Mesenchymal stem cell (in vitro differentiated cells and primary cell): ENCODE data around the gene SFRP5.

ENCODE experiments used
- DNase-seq: peaks from one replicate; pipeline ENCODE4 v3.0.0-alpha.2; 2013
- H2AFZ ChIP-seq: one replicate; pipeline ENCODE4 v1.6.1; 2013; ENCODE audit warnings: low read depth, mild to moderate bottlenecking, control low read depth, inconsistent platforms, low read length, moderate library complexity
- H2AK5ac ChIP-seq: 2 replicates; pipeline ENCODE4 v1.6.1; 2013; ENCODE audit warnings: low read length, moderate library complexity, mild to moderate bottlenecking, inconsistent platforms; ENCODE audit not compliant: severe bottlenecking
- H2BK120ac ChIP-seq: one replicate; pipeline ENCODE4 v1.6.1; 2013; ENCODE audit warnings: low read depth, mild to moderate bottlenecking, inconsistent platforms, low read length, moderate library complexity
- H2BK12ac ChIP-seq, 2 experiments: one replicate each; pipeline ENCODE4 v1.6.1; 2013; ENCODE audit warnings: inconsistent platforms in 2 of 2, low read length in 2 of 2, mild to moderate bottlenecking in 2 of 2, moderate library complexity in 2 of 2, control low read depth in 1 of 2
- H2BK15ac ChIP-seq: one replicate; pipeline ENCODE4 v1.6.1; 2013; ENCODE audit warnings: mild to moderate bottlenecking, low read depth, inconsistent platforms; ENCODE audit not compliant: poor library complexity, severe bottlenecking
- H2BK5ac ChIP-seq: 2 replicates; pipeline ENCODE4 v1.6.1; 2013; ENCODE audit warnings: low read depth, mild to moderate bottlenecking, low read length, control low read depth, inconsistent platforms; ENCODE audit not compliant: poor library complexity, severe bottlenecking
- H3K14ac ChIP-seq, 2 experiments: one replicate each; pipeline ENCODE4 v1.6.1; 2013; ENCODE audit warnings: inconsistent platforms in 2 of 2, low read length in 2 of 2, control low read depth in 1 of 2, mild to moderate bottlenecking in 1 of 2, moderate library complexity in 1 of 2
- H3K18ac ChIP-seq, 2 experiments: one replicate each; pipeline ENCODE4 v1.6.1; 2013; ENCODE audit warnings: inconsistent platforms in 2 of 2, low read length in 2 of 2, control low read depth in 1 of 2, low read depth in 1 of 2, mild to moderate bottlenecking in 1 of 2
- H3K23ac ChIP-seq, 2 experiments: one replicate each; pipeline ENCODE4 v1.6.1; 2013; ENCODE audit warnings: inconsistent platforms in 2 of 2, low read length in 2 of 2, mild to moderate bottlenecking in 2 of 2, moderate library complexity in 2 of 2, control low read depth in 1 of 2
- H3K27ac ChIP-seq: 2 replicates; pipeline ENCODE4 v1.5.1; 2013; ENCODE audit warnings: mild to moderate bottlenecking, moderate library complexity, low read length, control low read depth, inconsistent platforms; ENCODE audit not compliant: poor library complexity, severe bottlenecking
- H3K27me3 ChIP-seq, 2 experiments: 2 replicates each; pipeline versions ENCODE4 v1.6.1 to v1.7.0; 2013; ENCODE audit warnings: low read length in 2 of 2, mild to moderate bottlenecking in 2 of 2, moderate library complexity in 2 of 2, control low read depth in 1 of 2, inconsistent platforms in 1 of 2; ENCODE audit not compliant: control insufficient read depth in 1 of 2, insufficient read depth in 1 of 2
- H3K36me3 ChIP-seq, 2 experiments: 2 replicates each; pipeline versions ENCODE4 v1.6.1 to v1.7.0; 2013; ENCODE audit warnings: low read length in 2 of 2, control low read depth in 1 of 2, inconsistent platforms in 1 of 2, low read depth in 1 of 2, mild to moderate bottlenecking in 1 of 2; ENCODE audit not compliant: insufficient read depth in 2 of 2, control insufficient read depth in 1 of 2
- H3K4ac ChIP-seq, 2 experiments: one replicate each; pipeline ENCODE4 v1.6.1; 2013; ENCODE audit warnings: inconsistent platforms in 2 of 2, low read length in 2 of 2, mild to moderate bottlenecking in 2 of 2, moderate library complexity in 2 of 2, control low read depth in 1 of 2, low read depth in 1 of 2
- H3K4me1 ChIP-seq: 2 replicates; pipeline ENCODE4 v1.6.1; 2013; ENCODE audit warnings: low read depth, low read length, control low read depth; ENCODE audit not compliant: control insufficient read depth, insufficient read depth
- H3K4me2 ChIP-seq: 2 replicates; pipeline ENCODE4 v1.6.1; 2013; ENCODE audit warnings: low read length, mild to moderate bottlenecking, inconsistent platforms; ENCODE audit not compliant: poor library complexity, severe bottlenecking
- H3K4me3 ChIP-seq, 2 experiments: 2 replicates each; pipeline versions ENCODE4 v1.5.1 to v1.7.0; 2013; ENCODE audit warnings: low read length in 2 of 2, mild to moderate bottlenecking in 2 of 2, control low read depth in 1 of 2, low read depth in 1 of 2; ENCODE audit not compliant: insufficient read depth in 1 of 2
- H3K79me1 ChIP-seq: replicated peaks from 2 replicates; pipeline ENCODE4 v1.6.1; 2013; ENCODE audit warnings: mild to moderate bottlenecking, control low read depth, low read length, inconsistent platforms; ENCODE audit not compliant: poor library complexity, severe bottlenecking
- H3K9ac ChIP-seq: 2 replicates; pipeline ENCODE4 v1.7.0; 2013; ENCODE audit warnings: mild to moderate bottlenecking, low read length, moderate library complexity
- H3K9me3 ChIP-seq: 2 replicates; pipeline ENCODE4 v1.7.0; 2013; ENCODE audit warnings: mild to moderate bottlenecking, low read length; ENCODE audit not compliant: control insufficient read depth
- H4K8ac ChIP-seq: one replicate; pipeline ENCODE4 v1.6.1; 2013; ENCODE audit warnings: inconsistent platforms, mild to moderate bottlenecking, low read length, moderate library complexity
- H4K91ac ChIP-seq: one replicate; pipeline ENCODE4 v1.6.1; 2013; ENCODE audit warnings: mild to moderate bottlenecking, low read length, inconsistent platforms
- WGBS: methylation state at CpG from one replicate; pipeline ENCODE4 v1.1.7; 2013; ENCODE audit warnings: mixed read lengths; 5-methylcytosine and 5-hydroxymethylcytosine counted together

Gene SFRP5

DNA sequence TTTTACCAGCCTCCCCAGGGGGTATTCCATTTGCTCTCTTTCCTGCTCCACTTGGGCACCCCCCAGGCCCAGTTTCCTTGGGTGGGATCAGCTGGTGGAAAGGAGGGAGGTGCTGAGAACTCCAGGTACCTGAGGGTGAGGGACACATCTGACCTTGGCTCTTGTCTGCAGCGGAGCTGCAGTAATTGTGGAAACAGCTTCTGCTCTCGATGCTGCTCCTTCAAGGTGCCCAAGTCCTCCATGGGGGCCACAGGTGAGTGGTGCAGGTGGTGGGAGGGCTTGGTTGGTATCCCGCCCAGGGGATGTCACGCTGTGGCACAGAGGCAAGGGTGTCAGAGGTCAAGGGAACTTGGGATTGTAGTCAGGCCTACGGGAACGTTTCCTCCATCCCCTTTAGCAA is 14.3 kb downstream of the SFRP5 start:
- Histone ChIP-seq H2AK5ac (no peak overlapping the region), H4K8ac (no peak overlapping the region), H3K79me1 (peaks cover 30% of the 10 kb centered on the region), H3K18ac (no peak overlapping the region), H3K4ac (no peak overlapping the region), H2BK12ac (no peak overlapping the region), H3K4me3 (no peak overlapping the region), H2BK120ac (no peak overlapping the region), H2AFZ (no peak overlapping the region), H2BK15ac (no peak overlapping the region), H3K27me3 (no peaks in the 10 kb centered on the region), H3K36me3 (peaks cover 85 to 86% of the 10 kb centered on the region in 2 experiments), H3K9me3 (no peaks in the 10 kb centered on the region), H4K91ac (no peak overlapping the region), H3K14ac (no peak overlapping the region), H3K4me1 (peaks cover 13% of the 10 kb centered on the region), H2BK5ac (no peak overlapping the region), H3K23ac (no peak overlapping the region), H3K4me2 (no peak overlapping the region), H3K27ac (no peak overlapping the region), H3K9ac (no peak overlapping the region)
- no peak for DNase-seq
- WGBS = 96% methylated on average over 4 of the region's 6 CpGs

DNA sequence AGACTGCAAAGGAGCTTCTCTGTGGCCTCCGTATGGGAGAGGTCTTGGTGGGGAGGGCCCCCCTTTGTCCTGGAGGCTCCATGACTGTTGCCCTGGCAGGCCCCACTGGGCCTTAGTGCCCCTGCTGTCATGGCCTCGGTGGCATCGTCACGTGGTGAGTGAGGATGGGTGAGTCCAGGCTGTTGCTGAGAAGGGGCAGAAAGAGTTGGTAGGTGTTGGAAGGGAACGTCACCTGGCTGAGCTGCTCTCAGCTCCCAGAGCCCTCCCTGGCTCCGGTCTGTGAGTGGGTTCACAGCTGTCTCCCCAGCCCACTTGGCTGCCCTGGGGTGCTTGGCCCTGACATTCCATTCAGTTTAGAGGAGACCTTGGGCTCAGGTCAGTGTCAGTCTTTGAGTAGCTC is 16.1 kb downstream of the SFRP5 start:
- Histone ChIP-seq H2AK5ac (no peak overlapping the region), H3K27me3 (no peaks in the 10 kb centered on the region)

DNA sequence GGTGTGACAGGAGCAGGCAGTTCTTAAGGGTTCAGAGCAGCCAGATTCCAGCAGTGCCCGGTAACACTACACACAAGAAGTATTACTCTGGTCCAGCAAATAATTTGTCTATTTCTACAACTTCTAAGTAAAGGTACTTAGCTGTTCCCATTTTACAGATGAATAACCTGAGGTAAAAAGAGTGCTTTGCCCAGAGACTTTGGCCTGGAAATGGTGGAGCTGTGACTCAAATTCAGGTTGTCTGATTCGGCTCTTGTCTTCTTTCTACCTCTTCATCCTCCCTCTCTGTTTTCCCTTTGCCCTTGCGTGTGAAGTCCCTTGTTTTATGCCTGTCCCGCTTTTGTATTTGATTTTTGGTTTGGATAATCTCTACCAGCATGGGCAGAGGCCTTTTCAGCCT is 17.1 kb downstream of the SFRP5 start:
- no peak for DNase-seq
- no peak overlapping the region for H3K23ac ChIP-seq

More for the DNA sequence above, 16.1 kb downstream of the SFRP5 start:
- no peak for DNase-seq
- H4K91ac ChIP-seq = no peak overlapping the region
- no peak overlapping the region for H2BK5ac ChIP-seq
- no peak overlapping the region for H3K4ac ChIP-seq
- H2BK120ac ChIP-seq = no peak overlapping the region
- no peak overlapping the region for H3K9ac ChIP-seq
- H3K4me2 ChIP-seq = no peak overlapping the region
- no peak overlapping the region for H2BK15ac ChIP-seq
- no peaks in the 10 kb centered on the region for H3K9me3 ChIP-seq
- H3K14ac ChIP-seq = no peak overlapping the region
- 97% methylated on average over 6 of the region's 6 CpGs for WGBS
- H4K8ac ChIP-seq = no peak overlapping the region
- H3K4me1 ChIP-seq = peaks cover 4% of the 10 kb centered on the region
- H2BK12ac ChIP-seq = no peak overlapping the region
- no peak overlapping the region for H3K4me3 ChIP-seq
- no peak overlapping the region for H2AFZ ChIP-seq
- no peak overlapping the region for H3K23ac ChIP-seq
- no peak overlapping the region for H3K27ac ChIP-seq
- H3K18ac ChIP-seq = no peak overlapping the region
- H3K36me3 ChIP-seq = peaks cover 83 to 86% of the 10 kb centered on the region in 2 experiments
- H3K79me1 ChIP-seq = peaks cover 32% of the 10 kb centered on the region

DNA sequence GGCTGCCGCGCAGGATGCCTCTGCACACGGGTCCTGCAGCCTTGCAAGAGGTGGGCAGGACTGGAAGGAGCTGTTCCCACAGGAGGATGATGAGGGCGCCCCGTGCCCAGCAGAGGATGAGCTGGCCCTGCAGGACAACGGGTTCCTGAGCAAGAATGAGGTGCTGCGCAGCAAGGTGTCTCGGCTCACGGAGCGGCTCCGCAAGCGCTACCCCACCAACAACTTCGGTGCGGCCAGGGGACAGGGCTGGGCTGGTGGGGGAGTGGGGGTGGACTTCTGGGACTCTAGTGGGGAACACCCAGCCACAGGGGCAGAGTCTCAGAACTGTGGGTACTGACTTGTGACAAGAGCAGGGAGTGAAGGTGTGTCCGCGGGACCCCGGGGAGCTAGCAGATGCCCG is 18.8 kb downstream of the SFRP5 start:
- Histone ChIP-seq H3K27ac (no peak overlapping the region), H4K91ac (no peak overlapping the region), H3K23ac (no peak overlapping the region), H3K4me1 (peaks cover 1% of the 10 kb centered on the region), H2AFZ (no peak overlapping the region), H3K27me3 (no peaks in the 10 kb centered on the region), H2AK5ac (no peak overlapping the region), H3K14ac (no peak overlapping the region), H2BK12ac (no peak overlapping the region), H4K8ac (no peak overlapping the region), H2BK15ac (no peak overlapping the region), H2BK5ac (no peak overlapping the region), H3K9me3 (no peaks in the 10 kb centered on the region), H3K4me2 (no peak overlapping the region), H3K4me3 (no peak overlapping the region), H3K18ac (no peak overlapping the region), H3K36me3 (peaks cover 86 to 98% of the 10 kb centered on the region in 2 experiments), H3K9ac (no peak overlapping the region), H3K4ac (no peak overlapping the region), H2BK120ac (no peak overlapping the region), H3K79me1 (peaks cover 38% of the 10 kb centered on the region)
- 96% methylated on average over 18 of the region's 18 CpGs for WGBS
- DNase-seq = no peak

More for the DNA sequence above, 17.1 kb downstream of the SFRP5 start:
- Histone ChIP-seq H4K8ac (no peak overlapping the region), H3K27me3 (no peaks in the 10 kb centered on the region), H2BK12ac (no peak overlapping the region), H3K9me3 (no peaks in the 10 kb centered on the region), H3K4me1 (peaks cover 4% of the 10 kb centered on the region), H3K27ac (no peak overlapping the region), H2BK120ac (no peak overlapping the region), H3K36me3 (peaks cover 82 to 86% of the 10 kb centered on the region in 2 experiments), H2BK5ac (no peak overlapping the region), H3K4ac (no peak overlapping the region), H4K91ac (no peak overlapping the region), H2AFZ (no peak overlapping the region), H3K79me1 (peaks cover 29% of the 10 kb centered on the region), H3K18ac (no peak overlapping the region), H3K4me3 (no peak overlapping the region), H3K14ac (no peak overlapping the region), H2BK15ac (no peak overlapping the region), H3K4me2 (no peak overlapping the region), H2AK5ac (no peak overlapping the region), H3K9ac (no peak overlapping the region)
- WGBS = 96% methylated on average over 3 of the region's 4 CpGs
